Measurements from ENCODE around the gene SIMC1. TPM values are rescaled to one million over a fixed set of nuclear protein-coding genes. Genes with fewer than 3 reads are reported as not detected.
A peak's percentile ranks its signal among the peaks of the same experiment; 100 is the strongest.
"Not testable (repeated sequence)": the region's sequence is repeated elsewhere in the genome, so short reads cannot be mapped to it uniquely, and the experiment has no call there.

Gene SIMC1
- polyA plus RNA-seq, 2 of the 4 experiments (the other 2 are of a cell fraction) = 9.2 to 9.5 TPM

DNA sequence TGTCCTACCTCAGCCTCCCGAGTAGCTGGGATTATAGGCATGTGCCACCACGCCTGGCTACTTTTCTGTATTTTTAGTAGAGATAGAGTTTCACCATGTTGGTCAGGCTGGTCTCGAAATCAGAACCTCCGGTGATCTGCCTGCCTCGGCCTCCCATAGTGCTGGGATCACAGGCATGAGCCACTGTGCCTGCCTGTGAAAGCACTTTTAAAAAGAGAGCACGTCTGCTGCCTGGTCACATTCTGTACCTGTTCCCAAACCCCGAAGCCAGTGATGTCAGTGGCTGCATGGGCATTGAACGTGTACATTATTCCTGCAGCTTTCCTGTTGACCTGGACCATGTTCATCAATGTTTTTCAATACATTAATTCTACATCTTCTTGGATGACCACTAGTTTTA, 35.1 kb upstream of the SIMC1 start:
- Histone ChIP-seq H3K4me2 (no peak overlapping the region), H3K9me3 (no peaks in the 10 kb centered on the region), H3K27ac (no peak overlapping the region), H3K4me1 (no peaks in the 10 kb centered on the region), H3K4me3 (no peak overlapping the region)
- 48% methylated on average over 8 of the region's 8 CpGs for WGBS (ENCODE audit: missing lambda C conversion rate)
- CTCF ChIA-PET = no interaction called here
- POLR2A ChIA-PET = no interaction called here
- TF ChIP-seq HDAC2 (IDR thresholded peaks at IDR 0.05) (no peak), TFCP2L1 (CRISPR knock-in tag; IDR thresholded peaks at IDR 0.05) (no peak), ESRRA (IDR thresholded peaks at IDR 0.05; ENCODE audit: borderline replicate concordance, low read length) (no peak), CBX2 (IDR thresholded peaks at IDR 0.05; ENCODE audit: borderline replicate concordance, low read depth) (no peak), RARB (CRISPR knock-in tag; IDR thresholded peaks at IDR 0.05) (no peak), POLR2AphosphoS2 (conservative IDR thresholded peaks at IDR 0.05; ENCODE audit: low read length) (no peak), ZSCAN20 (CRISPR knock-in tag; IDR thresholded peaks at IDR 0.05) (no peak)
- TF ChIP-seq, protein P1, sequence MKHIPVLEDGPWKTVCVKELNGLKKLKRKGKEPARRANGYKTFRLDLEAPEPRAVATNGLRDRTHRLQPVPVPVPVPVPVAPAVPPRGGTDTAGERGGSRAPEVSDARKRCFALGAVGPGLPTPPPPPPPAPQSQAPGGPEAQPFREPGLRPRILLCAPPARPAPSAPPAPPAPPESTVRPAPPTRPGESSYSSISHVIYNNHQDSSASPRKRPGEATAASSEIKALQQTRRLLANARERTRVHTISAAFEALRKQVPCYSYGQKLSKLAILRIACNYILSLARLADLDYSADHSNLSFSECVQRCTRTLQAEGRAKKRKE (CRISPR knock-in tag; IDR thresholded peaks at IDR 0.05; ENCODE audit: low read depth) = no peak
- TF ChIP-seq, protein P2, sequence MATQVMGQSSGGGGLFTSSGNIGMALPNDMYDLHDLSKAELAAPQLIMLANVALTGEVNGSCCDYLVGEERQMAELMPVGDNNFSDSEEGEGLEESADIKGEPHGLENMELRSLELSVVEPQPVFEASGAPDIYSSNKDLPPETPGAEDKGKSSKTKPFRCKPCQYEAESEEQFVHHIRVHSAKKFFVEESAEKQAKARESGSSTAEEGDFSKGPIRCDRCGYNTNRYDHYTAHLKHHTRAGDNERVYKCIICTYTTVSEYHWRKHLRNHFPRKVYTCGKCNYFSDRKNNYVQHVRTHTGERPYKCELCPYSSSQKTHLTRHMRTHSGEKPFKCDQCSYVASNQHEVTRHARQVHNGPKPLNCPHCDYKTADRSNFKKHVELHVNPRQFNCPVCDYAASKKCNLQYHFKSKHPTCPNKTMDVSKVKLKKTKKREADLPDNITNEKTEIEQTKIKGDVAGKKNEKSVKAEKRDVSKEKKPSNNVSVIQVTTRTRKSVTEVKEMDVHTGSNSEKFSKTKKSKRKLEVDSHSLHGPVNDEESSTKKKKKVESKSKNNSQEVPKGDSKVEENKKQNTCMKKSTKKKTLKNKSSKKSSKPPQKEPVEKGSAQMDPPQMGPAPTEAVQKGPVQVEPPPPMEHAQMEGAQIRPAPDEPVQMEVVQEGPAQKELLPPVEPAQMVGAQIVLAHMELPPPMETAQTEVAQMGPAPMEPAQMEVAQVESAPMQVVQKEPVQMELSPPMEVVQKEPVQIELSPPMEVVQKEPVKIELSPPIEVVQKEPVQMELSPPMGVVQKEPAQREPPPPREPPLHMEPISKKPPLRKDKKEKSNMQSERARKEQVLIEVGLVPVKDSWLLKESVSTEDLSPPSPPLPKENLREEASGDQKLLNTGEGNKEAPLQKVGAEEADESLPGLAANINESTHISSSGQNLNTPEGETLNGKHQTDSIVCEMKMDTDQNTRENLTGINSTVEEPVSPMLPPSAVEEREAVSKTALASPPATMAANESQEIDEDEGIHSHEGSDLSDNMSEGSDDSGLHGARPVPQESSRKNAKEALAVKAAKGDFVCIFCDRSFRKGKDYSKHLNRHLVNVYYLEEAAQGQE (IDR thresholded peaks at IDR 0.05) = no peak
- FAIRE-seq (no peak), DNase-seq (ENCODE audit: low read depth in 1 of 2, low spot score in 1 of 2) (no peak), ATAC-seq (no peak)

DNA sequence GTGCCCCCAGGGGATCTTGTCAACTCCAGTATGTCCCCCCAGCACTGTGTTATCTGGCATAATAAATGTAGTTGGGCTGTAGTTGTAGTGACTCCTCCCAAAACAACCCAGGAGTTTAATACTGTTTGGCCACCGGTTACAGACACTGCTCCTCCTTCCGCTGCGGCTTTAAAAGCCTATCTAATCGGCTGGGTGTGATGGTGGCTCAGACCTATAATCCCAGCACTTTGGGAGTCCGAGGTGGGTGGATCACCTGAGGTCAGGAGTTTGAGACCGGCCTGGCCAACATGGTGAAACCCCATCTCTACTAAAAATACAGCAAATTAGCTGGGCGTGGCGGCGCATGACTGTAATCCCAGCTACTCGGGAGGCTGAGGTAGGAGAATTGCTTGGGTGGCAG, 34.7 kb upstream of the SIMC1 start:
- FAIRE-seq; H3K4me1 ChIP-seq; DNase-seq (ENCODE audit: low read depth in 1 of 2, low spot score in 1 of 2); H3K4me3 ChIP-seq; CTCF ChIA-PET; POLR2A ChIA-PET; H3K9me3 ChIP-seq; H3K4me2 ChIP-seq; ATAC-seq; H3K27ac ChIP-seq: not testable (repeated sequence)
- 66% methylated on average over 10 of the region's 10 CpGs for whole genome bisulfite sequencing (ENCODE audit: missing lambda C conversion rate)

DNA sequence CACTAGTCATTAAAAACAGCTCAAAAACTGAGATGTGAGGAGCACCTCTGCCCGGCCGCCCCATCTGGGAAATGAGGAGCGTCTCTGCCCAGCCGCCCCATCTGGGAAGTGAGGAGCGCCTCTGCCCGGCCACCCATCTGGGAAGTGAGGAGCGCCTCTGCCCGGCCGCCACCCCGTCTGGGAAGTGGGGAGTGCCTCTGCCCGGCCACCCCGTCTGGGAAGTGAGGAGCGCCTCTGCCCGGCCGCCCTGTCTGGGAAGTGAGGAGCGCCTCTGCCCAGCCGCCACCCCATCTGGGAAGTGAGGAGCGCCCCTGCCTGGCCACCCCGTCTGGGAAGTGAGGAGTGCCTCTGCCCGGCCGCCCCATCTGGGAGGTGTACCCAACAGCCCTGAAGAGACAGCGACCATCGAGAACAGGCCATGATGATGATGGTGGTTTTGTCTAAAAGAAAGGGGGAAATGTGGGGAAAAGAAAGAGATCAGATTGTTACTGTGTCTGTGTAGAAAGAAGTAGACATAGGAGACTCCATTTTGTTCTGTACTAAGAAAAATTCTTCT, 23.7 kb upstream of the SIMC1 start:
- DNase-seq (ENCODE audit: low read depth in 1 of 2, low spot score in 1 of 2); H3K27ac ChIP-seq; H3K4me3 ChIP-seq; H3K4me1 ChIP-seq; H3K4me2 ChIP-seq; ATAC-seq; FAIRE-seq; CTCF ChIA-PET; POLR2A ChIA-PET; H3K9me3 ChIP-seq: not testable (repeated sequence)
- WGBS (ENCODE audit: missing lambda C conversion rate) = 60% methylated on average over 2 of the region's 23 CpGs

DNA sequence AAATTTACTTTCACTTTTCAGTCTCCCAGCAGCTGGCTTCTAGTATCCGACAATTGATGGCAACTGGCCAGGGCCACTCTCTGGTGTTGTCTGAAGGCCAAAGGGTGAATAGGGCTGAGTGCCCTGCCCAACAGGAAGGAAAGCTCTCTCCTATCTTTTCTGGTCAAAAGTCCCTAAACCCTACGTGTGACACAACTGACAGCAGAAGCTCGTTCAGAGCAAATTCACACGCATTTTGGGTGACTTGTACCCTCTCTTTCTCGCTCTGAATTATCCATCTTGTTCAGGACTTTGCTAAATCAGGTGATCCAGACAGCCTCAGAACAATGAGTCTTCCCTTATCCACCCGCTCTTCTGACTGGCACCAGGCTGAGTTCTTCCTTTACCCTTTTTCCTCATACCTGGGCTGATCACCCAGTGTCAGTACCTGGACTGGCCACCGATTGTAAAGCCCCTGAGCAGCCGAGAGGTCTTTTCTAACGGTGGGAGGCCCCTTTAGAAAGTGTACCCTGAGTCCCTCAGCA, 21.8 kb upstream of the SIMC1 start:
- WGBS (ENCODE audit: missing lambda C conversion rate) = 70% methylated on average over 8 of the region's 9 CpGs
- H3K4me1 ChIP-seq; H3K27ac ChIP-seq; H3K9me3 ChIP-seq; H3K4me3 ChIP-seq; DNase-seq (ENCODE audit: low read depth in 1 of 2, low spot score in 1 of 2); CTCF ChIA-PET; H3K4me2 ChIP-seq; POLR2A ChIA-PET; FAIRE-seq: not testable (repeated sequence)
- ATAC-seq = peak in 1 of 2 experiments; percentile 31; a peak in 3 of 6 replicates

DNA sequence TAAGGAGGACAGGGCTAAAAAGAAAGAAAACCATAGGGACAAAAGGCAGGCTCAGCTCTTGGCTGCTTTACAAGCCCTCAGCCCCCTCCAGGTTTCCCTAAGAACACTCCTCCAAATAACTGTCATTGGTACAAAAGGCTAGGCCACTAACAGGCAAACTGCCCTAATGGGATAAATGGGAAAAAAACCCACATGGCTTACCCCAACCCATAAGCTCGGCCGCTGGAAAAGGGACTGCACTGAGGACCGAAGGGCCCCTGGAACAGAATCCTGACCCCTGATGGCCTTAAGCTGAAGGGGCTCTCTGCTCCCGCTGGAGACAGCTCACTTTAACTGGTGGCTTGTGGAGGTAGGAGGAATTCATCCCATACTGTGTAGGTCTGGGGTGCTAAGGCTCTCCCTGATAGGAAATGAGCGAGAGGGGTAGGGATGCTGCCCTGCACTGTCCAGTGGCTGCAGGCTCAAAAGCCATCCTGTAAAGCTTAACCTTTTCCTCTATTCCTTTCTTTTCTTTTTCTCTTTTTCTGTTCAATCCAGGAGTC, 21.0 kb upstream of the SIMC1 start:
- FAIRE-seq; H3K27ac ChIP-seq; H3K4me3 ChIP-seq; DNase-seq (ENCODE audit: low read depth in 1 of 2, low spot score in 1 of 2); CTCF ChIA-PET; H3K9me3 ChIP-seq; H3K4me1 ChIP-seq; H3K4me2 ChIP-seq; POLR2A ChIA-PET: not testable (repeated sequence)
- ATAC-seq = peak; percentile 33 to 60; a peak in 2 of 6 replicates
- WGBS (ENCODE audit: missing lambda C conversion rate) = 87% methylated on average over 4 of the region's 5 CpGs

DNA sequence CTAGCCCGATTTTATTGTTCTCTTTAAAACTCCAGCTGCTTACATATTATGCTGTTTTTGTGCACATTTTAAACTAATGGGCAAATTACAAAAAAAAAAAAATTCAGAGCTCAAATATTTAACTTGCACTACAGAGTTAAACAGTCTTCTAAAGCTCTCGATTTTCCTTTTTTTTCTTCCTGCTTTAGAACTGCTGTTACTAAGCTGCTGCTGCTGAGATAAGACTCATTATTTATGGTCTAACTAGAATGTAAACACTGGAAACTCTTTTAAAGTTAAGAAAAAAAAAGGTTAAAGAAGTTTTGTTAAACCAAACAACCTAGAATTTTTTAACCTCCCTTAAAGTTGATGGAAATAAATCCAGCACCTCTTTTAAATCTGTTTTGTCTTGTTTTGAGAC, 20.5 kb upstream of the SIMC1 start:
- H3K4me1 ChIP-seq; POLR2A ChIA-PET; H3K27ac ChIP-seq; FAIRE-seq; H3K9me3 ChIP-seq; CTCF ChIA-PET; H3K4me3 ChIP-seq; H3K4me2 ChIP-seq; ATAC-seq; DNase-seq (ENCODE audit: low read depth in 1 of 2, low spot score in 1 of 2): not testable (repeated sequence)
- 10% methylated on average over 2 of the region's 2 CpGs for WGBS (ENCODE audit: missing lambda C conversion rate)

DNA sequence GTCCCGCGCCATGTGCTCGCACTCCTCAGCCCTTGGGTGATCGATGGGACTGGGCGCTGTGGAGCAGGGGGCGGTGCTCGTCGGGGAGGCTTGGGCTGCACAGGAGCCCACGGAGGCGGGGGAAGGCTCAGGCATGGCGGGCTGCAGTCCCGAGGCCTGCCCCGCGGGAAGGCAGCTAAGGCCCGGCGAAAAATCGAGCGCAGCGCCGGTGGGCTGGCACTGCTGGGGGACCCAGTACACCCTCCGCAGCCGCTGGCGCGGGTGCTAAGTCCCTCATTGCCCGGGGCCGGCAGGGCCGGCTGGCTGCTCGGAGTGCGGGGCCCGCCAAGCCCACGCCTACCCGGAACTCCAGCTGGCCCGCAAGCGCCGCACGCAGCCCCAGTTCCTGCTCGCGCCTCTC, 16.2 kb upstream of the SIMC1 start:
- H3K4me2 ChIP-seq; H3K4me3 ChIP-seq; H3K4me1 ChIP-seq; H3K27ac ChIP-seq; FAIRE-seq; H3K9me3 ChIP-seq; POLR2A ChIA-PET; DNase-seq (ENCODE audit: low read depth in 1 of 2, low spot score in 1 of 2); ATAC-seq; CTCF ChIA-PET: not testable (repeated sequence)
- WGBS (ENCODE audit: missing lambda C conversion rate) = 87% methylated on average over 14 of the region's 38 CpGs

DNA sequence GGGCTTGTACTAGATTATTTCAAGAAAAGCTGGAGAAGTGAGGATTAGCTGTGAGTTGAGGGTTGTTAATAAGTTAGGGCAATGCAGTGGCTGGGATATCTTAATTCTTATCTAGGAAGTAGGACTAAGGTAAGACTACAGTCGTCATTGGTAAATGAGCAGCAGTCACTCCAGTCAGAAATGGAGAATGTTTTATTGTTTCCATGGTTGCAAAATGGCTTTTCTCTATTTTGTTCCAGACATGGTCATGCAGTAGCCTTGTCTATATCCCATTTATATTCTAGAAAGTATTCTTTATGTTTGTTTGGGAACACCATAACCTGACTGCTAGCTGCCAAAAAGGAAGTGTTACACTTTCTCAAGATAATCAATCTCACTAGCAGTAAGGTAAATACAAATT, 9.9 kb upstream of the SIMC1 start:
- ATAC-seq; CTCF ChIA-PET; FAIRE-seq; H3K4me2 ChIP-seq; H3K9me3 ChIP-seq; H3K27ac ChIP-seq; H3K4me1 ChIP-seq; H3K4me3 ChIP-seq; DNase-seq (ENCODE audit: low read depth in 1 of 2, low spot score in 1 of 2): not testable (repeated sequence)
- POLR2A ChIA-PET = interaction anchor here (0.6 kb wide), 1 partner anchor 279 kb away, joined by 3 read pairs; no protein-coding TSS in a partner anchor
- WGBS (ENCODE audit: missing lambda C conversion rate) = 21% methylated on average over 1 of the region's 1 CpG
